B cell (primary cell): Measurements from ENCODE around the gene NPPC. TPM values are rescaled to one million over a fixed set of nuclear protein-coding genes. Genes with fewer than 3 reads are reported as not detected.

Experiments
- ATAC-seq: fragments of 200-7000 bp; cut with Tn5 transposase; one replicate; pipeline ENCODE4 v1.10.0; 2021; ENCODE audit warnings: low read depth, mild to moderate bottlenecking, moderate number of reproducible peaks, moderate library complexity
- CTCF ChIA-PET: fragments of 350-600 bp; sonication (Branson Sonifier 250); formaldehyde crosslinking; loops from one replicate; lab custom pipeline; 2021; ENCODE audit warnings: antibody characterized with exemption, inconsistent platforms; lab: Charles Lee
- POLR2A ChIA-PET: fragments of 350-600 bp; sonication (Branson Sonifier 250); formaldehyde crosslinking; loops from one replicate; lab custom pipeline; 2021; ENCODE audit warnings: antibody characterized with exemption; lab: Charles Lee
- DNase-seq: peaks from one replicate; pipeline ENCODE4 v3.0.0; 2013
- H2AFZ ChIP-seq: 2 replicates; pipeline ENCODE4 v1.6.1; 2012; ENCODE audit warnings: mild to moderate bottlenecking, low read depth, low read length; ENCODE audit not compliant: insufficient read depth, poor library complexity, severe bottlenecking
- H3K27ac ChIP-seq, 2 donors: 1 replicate in 1 of 2; 2 replicates in 1 of 2; pipeline ENCODE4 v1.5.1; 2012 to 2013; ENCODE audit warnings: low read length in 2 of 2, mild to moderate bottlenecking in 2 of 2, moderate library complexity in 1 of 2
- H3K27me3 ChIP-seq, 4 experiments: fragments of 200-600 bp in 1 of 4; sonication (generic) in 1 of 4; replicated peaks in 1 of 4; 1 replicate in 2 of 4; 2 replicates in 2 of 4; pipeline versions ENCODE4 v1.6.1 to v1.7.0; 2013 to 2016; ENCODE audit warnings: low read length in 3 of 4, mild to moderate bottlenecking in 2 of 4, mixed read lengths in 1 of 4, moderate library complexity in 1 of 4; ENCODE audit not compliant: insufficient read depth in 4 of 4, control insufficient read depth in 3 of 4; ENCODE audit errors: control extremely low read depth in 1 of 4
- H3K36me3 ChIP-seq, 2 experiments: replicated peaks in 1 of 2; 1 replicate in 1 of 2; 2 replicates in 1 of 2; pipeline versions ENCODE4 v1.6.1 to v1.7.1; 2013; ENCODE audit warnings: low read length in 1 of 2; ENCODE audit not compliant: insufficient read depth in 2 of 2, control insufficient read depth in 1 of 2; ENCODE audit errors: control extremely low read depth in 1 of 2, extremely low read depth in 1 of 2
- H3K4me1 ChIP-seq, 2 donors: fragments of 200-600 bp in 1 of 2; sonication (generic) in 1 of 2; 1 replicate in 1 of 2; 2 replicates in 1 of 2; pipeline versions ENCODE4 v1.5.1 to v1.6.1; 2013 to 2017; ENCODE audit warnings: low read length in 2 of 2; ENCODE audit not compliant: control insufficient read depth in 2 of 2, insufficient read depth in 2 of 2
- H3K4me2 ChIP-seq: replicated peaks from 2 replicates; pipeline ENCODE3; 2012; ENCODE audit warnings: mild to moderate bottlenecking, low read depth, low read length; ENCODE audit not compliant: poor library complexity, severe bottlenecking
- H3K4me3 ChIP-seq, 5 experiments: fragments of 200-600 bp in 1 of 5; sonication (generic) in 1 of 5; 1 replicate in 3 of 5; 2 replicates in 2 of 5; pipeline versions ENCODE4 v1.5.1 to v1.7.0; 2011 to 2016; ENCODE audit warnings: low read length in 4 of 5, mild to moderate bottlenecking in 4 of 5, low read depth in 2 of 5, control low read depth in 1 of 5, moderate library complexity in 1 of 5; ENCODE audit not compliant: insufficient read depth in 1 of 5; ENCODE audit errors: control extremely low read depth in 1 of 5, extremely low read depth in 1 of 5
- H3K79me2 ChIP-seq: fragments of 200-600 bp; sonication (generic); one replicate; pipeline ENCODE4 v1.6.0; 2016; ENCODE audit warnings: low read length; ENCODE audit not compliant: control insufficient read depth, insufficient read depth
- H3K9ac ChIP-seq: fragments of 200-600 bp; sonication (generic); 2 replicates; pipeline ENCODE4 v1.6.1; 2017; ENCODE audit warnings: mild to moderate bottlenecking, low read length, moderate library complexity
- H3K9me3 ChIP-seq, 3 donors: one replicate each; pipeline versions ENCODE4 v1.6.1 to v1.7.1; 2013; ENCODE audit warnings: low read length in 2 of 3; ENCODE audit not compliant: control insufficient read depth in 2 of 3, insufficient read depth in 1 of 3; ENCODE audit errors: control extremely low read depth in 1 of 3
- H4K20me1 ChIP-seq: 2 replicates; pipeline ENCODE4 v1.6.0; 2012; ENCODE audit warnings: mild to moderate bottlenecking, low read length; ENCODE audit not compliant: insufficient read depth, control insufficient read depth, poor library complexity, severe bottlenecking
- H3K27ac Mint-ChIP-seq: one replicate; pipeline ENCODE4 v1.8.0; 2021; ENCODE audit warnings: mixed read lengths
- H3K27me3 Mint-ChIP-seq: one replicate; pipeline ENCODE4 v1.8.0; 2021; ENCODE audit warnings: mixed read lengths
- H3K4me1 Mint-ChIP-seq: one replicate; pipeline ENCODE4 v1.8.0; 2021; ENCODE audit warnings: mixed read lengths
- H3K4me3 Mint-ChIP-seq: one replicate; pipeline ENCODE4 v1.8.0; 2021; ENCODE audit warnings: mixed read lengths
- H3K9me3 Mint-ChIP-seq: one replicate; pipeline ENCODE4 v1.8.0; 2022; ENCODE audit warnings: mixed read lengths; ENCODE audit not compliant: insufficient read depth
- EZH2 ChIP-seq: IDR thresholded peaks from 2 replicates; pipeline ENCODE4 v1.6.1; 2012; ENCODE audit warnings: borderline replicate concordance, low read depth, mild to moderate bottlenecking, moderate library complexity, low read length; ENCODE audit not compliant: insufficient read depth, poor library complexity, severe bottlenecking
- WGBS: methylation state at CpG from one replicate; pipeline ENCODE4 v1.1.5; 2013; ENCODE audit warnings: missing lambda C conversion rate; ENCODE audit not compliant: insufficient coverage; 5-methylcytosine and 5-hydroxymethylcytosine counted together
- intact Hi-C: fragments of 100-400 bp; cut with micrococcal nuclease; formaldehyde crosslinking; loops from one replicate; pipeline ENCODE4 v1.10.0; 2022
- polyA plus RNA-seq: library from polyadenylated mRNA; depleted of rRNA; stranded (reverse); fragments of >200 nt; gene quantifications from 2 replicates; pipeline ENCODE4 v1.2.3, GENCODE V29; 2012
- total RNA-seq, 2 donors: library from RNA; stranded (reverse); fragments of 120-200 nt in 1 of 2; gene quantifications; 1 replicate in 1 of 2; 2 replicates in 1 of 2; pipeline versions ENCODE4 v1.2.3 to v1.2.4, GENCODE V29; 2013 to 2022
- TF ChIP-seq, protein P1 (sequence below): fragments of 200-600 bp; IDR thresholded peaks from one replicate; pipeline ENCODE4 v1.8.0; 2022; ENCODE audit warnings: antibody characterized with exemption, mild to moderate bottlenecking

NPPC gene
- total and polyA plus RNA-seq, 2 donors (not counting 1 experiment from before 2014, with no cell fraction given) = 0.33 to 0.71 TPM

DNA sequence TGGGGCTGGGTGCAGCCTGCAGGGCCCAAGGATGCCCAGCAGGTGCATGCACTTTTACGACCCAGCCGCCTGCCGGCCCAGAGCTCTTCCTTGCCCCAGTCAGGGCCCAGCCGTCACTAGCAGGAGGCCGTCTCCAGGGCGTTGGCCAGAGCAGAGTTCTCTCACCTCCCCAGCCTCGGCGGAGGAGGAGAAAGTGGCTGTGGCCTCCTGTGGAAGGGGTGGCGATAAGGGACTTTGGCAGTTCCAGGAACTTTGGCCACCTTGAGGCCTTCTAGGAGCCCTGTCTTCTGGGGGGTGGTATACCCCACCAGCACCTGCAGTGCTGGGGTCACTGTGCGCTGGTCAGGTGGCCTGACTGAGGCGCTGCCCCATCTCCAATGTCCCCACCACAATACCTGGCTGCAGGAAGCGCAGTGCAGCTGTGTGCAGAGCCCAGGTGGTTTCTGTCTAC lies 22.0 kb downstream of the NPPC start:
- H3K27ac Mint-ChIP-seq = no peak overlapping the region

GRCh38 chr2:231902598-231902997 lies 23.6 kb downstream of the NPPC start:
- Mint-ChIP-seq H3K4me1 (no peaks in the 10 kb centered on the region), H3K27me3 (peaks cover 2% of the 10 kb centered on the region), H3K9me3 (no peaks in the 10 kb centered on the region), H3K4me3 (no peak overlapping the region), H3K27ac (no peak overlapping the region)
- Histone ChIP-seq H3K9ac (no peak overlapping the region), H3K4me1 (no peaks in the 10 kb centered on the region), H3K27ac (no peak overlapping the region), H3K4me2 (no peak overlapping the region), H4K20me1 (no peaks in the 10 kb centered on the region), H2AFZ (no peak overlapping the region), H3K27me3 (no peaks in the 10 kb centered on the region), H3K9me3 (no peaks in the 10 kb centered on the region), H3K4me3 (no peak overlapping the region), H3K36me3 (no peaks in the 10 kb centered on the region), H3K79me2 (no peaks in the 10 kb centered on the region)
- ATAC-seq = no peak
- ChIA-PET CTCF (interaction anchor here (0.7 to 1.4 kb wide), 5 partner anchors 8 to 239 kb away, joined by 3 to 8 read pairs (median 4); no protein-coding TSS in a partner anchor), POLR2A (no interaction called here)
- WGBS = 88% methylated on average over 5 of the region's 5 CpGs
- intact Hi-C loops = no loop called here
- DNase-seq = no peak
- TF ChIP-seq EZH2 = no peak
- TF ChIP-seq, protein P1, sequence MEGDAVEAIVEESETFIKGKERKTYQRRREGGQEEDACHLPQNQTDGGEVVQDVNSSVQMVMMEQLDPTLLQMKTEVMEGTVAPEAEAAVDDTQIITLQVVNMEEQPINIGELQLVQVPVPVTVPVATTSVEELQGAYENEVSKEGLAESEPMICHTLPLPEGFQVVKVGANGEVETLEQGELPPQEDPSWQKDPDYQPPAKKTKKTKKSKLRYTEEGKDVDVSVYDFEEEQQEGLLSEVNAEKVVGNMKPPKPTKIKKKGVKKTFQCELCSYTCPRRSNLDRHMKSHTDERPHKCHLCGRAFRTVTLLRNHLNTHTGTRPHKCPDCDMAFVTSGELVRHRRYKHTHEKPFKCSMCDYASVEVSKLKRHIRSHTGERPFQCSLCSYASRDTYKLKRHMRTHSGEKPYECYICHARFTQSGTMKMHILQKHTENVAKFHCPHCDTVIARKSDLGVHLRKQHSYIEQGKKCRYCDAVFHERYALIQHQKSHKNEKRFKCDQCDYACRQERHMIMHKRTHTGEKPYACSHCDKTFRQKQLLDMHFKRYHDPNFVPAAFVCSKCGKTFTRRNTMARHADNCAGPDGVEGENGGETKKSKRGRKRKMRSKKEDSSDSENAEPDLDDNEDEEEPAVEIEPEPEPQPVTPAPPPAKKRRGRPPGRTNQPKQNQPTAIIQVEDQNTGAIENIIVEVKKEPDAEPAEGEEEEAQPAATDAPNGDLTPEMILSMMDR = no peak

More for the DNA sequence above, 22.0 kb downstream of the NPPC start:
- DNase-seq (no peak), ATAC-seq (no peak)
- no peaks in the 10 kb centered on the region for H3K4me1 ChIP-seq
- no peaks in the 10 kb centered on the region for H3K36me3 ChIP-seq
- H4K20me1 ChIP-seq = no peaks in the 10 kb centered on the region
- H3K79me2 ChIP-seq = no peaks in the 10 kb centered on the region
- intact Hi-C loops = no loop called here
- no peak overlapping the region for H3K27ac ChIP-seq
- H3K9me3 ChIP-seq = no peaks in the 10 kb centered on the region
- Mint-ChIP-seq H3K4me3 (no peak overlapping the region), H3K27me3 (peaks cover 2% of the 10 kb centered on the region), H3K4me1 (no peaks in the 10 kb centered on the region), H3K9me3 (no peaks in the 10 kb centered on the region)
- H2AFZ ChIP-seq = no peak overlapping the region
- WGBS = 91% methylated on average over 9 of the region's 12 CpGs
- H3K27me3 ChIP-seq = no peaks in the 10 kb centered on the region
- no peak overlapping the region for H3K9ac ChIP-seq
- no peak overlapping the region for H3K4me2 ChIP-seq
- CTCF ChIA-PET = interaction anchor here (3.3 kb wide), 1 partner anchor 237 kb away, joined by 24 read pairs; no protein-coding TSS in a partner anchor
- POLR2A ChIA-PET = no interaction called here
- no peak overlapping the region for H3K4me3 ChIP-seq
- no peak for TF ChIP-seq EZH2
- TF ChIP-seq, protein P1 = no peak
